IMR-90 (cell line): Measurements from ENCODE around the gene FLOT2. TPM values are rescaled to one million over a fixed set of nuclear protein-coding genes. Genes with fewer than 3 reads are reported as not detected.

ENCODE experiments used
- ATAC-seq: fragments of 200-7000 bp; cut with Tn5 transposase; 2 replicates; pipeline ENCODE4 v1.9.1; 2020; ENCODE audit warnings: low read depth, mild to moderate bottlenecking, moderate library complexity
- BruUV-seq: library from RNA; stranded (reverse); fragments of 400-500 nt; replicated peaks from 2 replicates; lab custom pipeline; 2021; lab: Mats Ljungman, UMichigan
- CTCF ChIA-PET: fragments of 300-600 bp; formaldehyde crosslinking; extraction: SDS; loops from one replicate; lab custom pipeline; 2021; ENCODE audit warnings: antibody characterized with exemption; lab: Yijun Ruan, JAX
- POLR2A ChIA-PET: fragments of 300-600 bp; sonication (Branson Sonifier 250); formaldehyde crosslinking; loops from one replicate; lab custom pipeline; 2022; ENCODE audit warnings: antibody characterized with exemption; ENCODE audit not compliant: unreplicated experiment; lab: Charles Lee
- DNase-seq: peaks from one replicate; pipeline ENCODE4 v3.0.0; 2013
- H2AFZ ChIP-seq: replicated peaks from 2 replicates; pipeline ENCODE3; 2013; ENCODE audit warnings: low read length, mild to moderate bottlenecking; ENCODE audit not compliant: poor library complexity
- H2AK5ac ChIP-seq: 2 replicates; pipeline ENCODE4 v1.6.1; 2013; ENCODE audit warnings: low read depth, low read length, inconsistent platforms
- H2AK9ac ChIP-seq: replicated peaks from 2 replicates; pipeline ENCODE3; 2013; ENCODE audit warnings: mild to moderate bottlenecking, low read depth, low read length, moderate library complexity; ENCODE audit not compliant: poor library complexity
- H2BK120ac ChIP-seq: 2 replicates; pipeline ENCODE4 v1.6.1; 2013; ENCODE audit warnings: low read depth, low read length, inconsistent platforms
- H2BK15ac ChIP-seq: 3 replicates; pipeline ENCODE4 v1.6.1; 2013; ENCODE audit warnings: low read depth, low read length, inconsistent platforms
- H2BK20ac ChIP-seq: 2 replicates; pipeline ENCODE4 v1.6.1; 2013; ENCODE audit warnings: low read depth, mild to moderate bottlenecking, inconsistent platforms, low read length, moderate library complexity
- H2BK5ac ChIP-seq: 2 replicates; pipeline ENCODE4 v1.6.1; 2013; ENCODE audit warnings: mild to moderate bottlenecking, low read depth, low read length, inconsistent platforms; ENCODE audit not compliant: poor library complexity, severe bottlenecking
- H3K14ac ChIP-seq: replicated peaks from 2 replicates; pipeline ENCODE4 v1.6.1; 2013; ENCODE audit warnings: low read depth, low read length, inconsistent platforms
- H3K18ac ChIP-seq: 2 replicates; pipeline ENCODE4 v1.6.1; 2013; ENCODE audit warnings: low read depth, low read length, control low read depth
- H3K23ac ChIP-seq: 2 replicates; pipeline ENCODE4 v1.6.1; 2013; ENCODE audit warnings: low read depth, low read length, inconsistent platforms
- H3K27ac ChIP-seq: 2 replicates; pipeline ENCODE4 v1.5.1; 2013; ENCODE audit warnings: mild to moderate bottlenecking, control low read depth, low read length; ENCODE audit not compliant: insufficient read depth
- H3K27me3 ChIP-seq: 2 replicates; pipeline ENCODE4 v1.6.1; 2013; ENCODE audit warnings: low read length; ENCODE audit not compliant: control insufficient read depth, insufficient read depth
- H3K36me3 ChIP-seq: 2 replicates; pipeline ENCODE4 v1.6.1; 2013; ENCODE audit warnings: low read length, mixed read lengths; ENCODE audit not compliant: control insufficient read depth, insufficient read depth
- H3K4ac ChIP-seq: 2 replicates; pipeline ENCODE4 v1.6.1; 2013; ENCODE audit warnings: low read depth, low read length, inconsistent platforms
- H3K4me1 ChIP-seq: 2 replicates; pipeline ENCODE4 v1.6.1; 2013; ENCODE audit warnings: low read length, mixed read lengths; ENCODE audit not compliant: control insufficient read depth, insufficient read depth
- H3K4me2 ChIP-seq: 2 replicates; pipeline ENCODE4 v1.6.1; 2013; ENCODE audit warnings: low read depth, mild to moderate bottlenecking, control low read depth, low read length, moderate library complexity
- H3K4me3 ChIP-seq: 2 replicates; pipeline ENCODE4 v1.5.1; 2013; ENCODE audit warnings: low read depth, mild to moderate bottlenecking, control low read depth, low read length, moderate library complexity; ENCODE audit not compliant: insufficient read depth
- H3K56ac ChIP-seq: 2 replicates; pipeline ENCODE4 v1.6.1; 2013; ENCODE audit warnings: low read length, inconsistent platforms; ENCODE audit not compliant: insufficient read depth; ENCODE audit errors: extremely low read depth
- H3K79me1 ChIP-seq, 2 experiments: 2 replicates each; pipeline ENCODE4 v1.6.1; 2013; ENCODE audit warnings: low read length in 2 of 2, inconsistent platforms in 1 of 2, low read depth in 1 of 2
- H3K9ac ChIP-seq: 2 replicates; pipeline ENCODE4 v1.6.1; 2013; ENCODE audit warnings: low read depth, low read length, control low read depth
- H3K9me1 ChIP-seq: 2 replicates; pipeline ENCODE4 v1.6.1; 2013; ENCODE audit warnings: low read length, inconsistent platforms; ENCODE audit not compliant: insufficient read depth
- H3K9me3 ChIP-seq: 2 replicates; pipeline ENCODE4 v1.6.1; 2013; ENCODE audit warnings: low read length; ENCODE audit not compliant: control insufficient read depth, insufficient read depth
- H4K20me1 ChIP-seq: 2 replicates; pipeline ENCODE4 v1.6.1; 2013; ENCODE audit warnings: low read length, inconsistent platforms; ENCODE audit not compliant: insufficient read depth
- H4K5ac ChIP-seq: 2 replicates; pipeline ENCODE4 v1.6.1; 2013; ENCODE audit warnings: mild to moderate bottlenecking, low read depth, low read length, control low read depth
- H4K8ac ChIP-seq, 2 experiments: 2 replicates each; pipeline ENCODE4 v1.6.1; 2013; ENCODE audit warnings: low read depth in 2 of 2, low read length in 2 of 2, control low read depth in 1 of 2, inconsistent platforms in 1 of 2
- H4K91ac ChIP-seq: 2 replicates; pipeline ENCODE4 v1.6.1; 2013; ENCODE audit warnings: low read depth, low read length, inconsistent platforms; ENCODE audit not compliant: insufficient read depth
- BHLHE40 ChIP-seq: fragments of 150-350 bp; IDR thresholded peaks from 2 replicates; pipeline ENCODE4 v1.6.1; 2016; ENCODE audit warnings: mild to moderate bottlenecking, low read depth, low read length
- CEBPB ChIP-seq: IDR thresholded peaks from 2 replicates; pipeline ENCODE4 v1.6.1; 2012; ENCODE audit warnings: low read depth, low read length, improper control_type of control experiment
- CHD1 ChIP-seq: IDR thresholded peaks from 2 replicates; pipeline ENCODE4 v1.6.1; 2012; ENCODE audit warnings: low read depth, low read length, improper control_type of control experiment
- CTCF ChIP-seq: conservative IDR thresholded peaks from 2 replicates; pipeline ENCODE4 v1.5.1; 2012; ENCODE audit warnings: mild to moderate bottlenecking, low read depth, low read length, improper control_type of control experiment
- ELK1 ChIP-seq: fragments of 150-350 bp; IDR thresholded peaks from 2 replicates; pipeline ENCODE4 v1.6.1; 2016; ENCODE audit warnings: low read depth, mild to moderate bottlenecking, low read length, moderate library complexity, borderline replicate concordance
- FOS ChIP-seq: fragments of 150-350 bp; IDR thresholded peaks from 2 replicates; pipeline ENCODE4 v1.6.1; 2016; ENCODE audit warnings: low read depth, low read length
- MAFK ChIP-seq: IDR thresholded peaks from 2 replicates; pipeline ENCODE4 v1.6.1; 2012; ENCODE audit warnings: low read depth, low read length, improper control_type of control experiment
- MAZ ChIP-seq: IDR thresholded peaks from 2 replicates; pipeline ENCODE4 v1.6.1; 2012; ENCODE audit warnings: low read depth, mild to moderate bottlenecking, low read length, improper control_type of control experiment, moderate library complexity, borderline replicate concordance
- MXI1 ChIP-seq: IDR thresholded peaks from 2 replicates; pipeline ENCODE4 v1.6.1; 2012; ENCODE audit warnings: low read depth, mild to moderate bottlenecking, low read length, moderate library complexity, borderline replicate concordance
- NFE2L2 ChIP-seq: fragments of 150-350 bp; IDR thresholded peaks from 2 replicates; pipeline ENCODE4 v1.6.1; 2016; ENCODE audit warnings: low read depth, mild to moderate bottlenecking, low read length
- POLR2A ChIP-seq: IDR thresholded peaks from 2 replicates; pipeline ENCODE4 v1.6.1; 2012; ENCODE audit warnings: mild to moderate bottlenecking, low read depth, low read length
- RAD21 ChIP-seq: IDR thresholded peaks from 2 replicates; pipeline ENCODE4 v1.6.1; 2012; ENCODE audit warnings: low read length, improper control_type of control experiment
- RCOR1 ChIP-seq: IDR thresholded peaks from 2 replicates; pipeline ENCODE4 v1.6.1; 2012; ENCODE audit warnings: mild to moderate bottlenecking, low read length, improper control_type of control experiment; ENCODE audit not compliant: insufficient replicate concordance
- SMC3 ChIP-seq: fragments of 150-350 bp; IDR thresholded peaks from 2 replicates; pipeline ENCODE4 v1.6.1; 2016; ENCODE audit warnings: low read depth, mild to moderate bottlenecking, antibody characterized with exemption, low read length, moderate library complexity
- USF2 ChIP-seq: fragments of 150-350 bp; IDR thresholded peaks from 2 replicates; pipeline ENCODE4 v1.6.1; 2017; ENCODE audit warnings: mild to moderate bottlenecking, antibody characterized with exemption, low read length, low read depth
- WGBS, 2 experiments: methylation state at CpG; one replicate each; pipeline versions ENCODE4 v1.1.5 to v1.1.7; 2013; ENCODE audit warnings: missing lambda C conversion rate in 2 of 2; ENCODE audit not compliant: insufficient read length in 1 of 2; ENCODE audit errors: extremely low coverage in 2 of 2; 5-methylcytosine and 5-hydroxymethylcytosine counted together
- dilution Hi-C: fragments of 300-500 bp; cut with HindIII; formaldehyde crosslinking; loops from one replicate; pipeline ENCODE4 v1.14.3; 2018; ENCODE audit warnings: low sequenced_read_pairs; ENCODE audit not compliant: unreplicated experiment
- in situ Hi-C: fragments of 300-500 bp; cut with MboI; formaldehyde crosslinking; loops from 3 replicates; pipeline ENCODE4 v1.14.3; 2019; ENCODE audit warnings: low sequenced_read_pairs, inconsistent platforms, mixed read lengths
- intact Hi-C: fragments of 100-400 bp; cut with micrococcal nuclease; formaldehyde crosslinking; loops from 2 replicates; pipeline ENCODE4 v1.10.0; 2022
- polyA plus RNA-seq, 3 experiments: library from polyadenylated mRNA; depleted of rRNA; stranded (reverse); fragments of >200 nt; gene quantifications; 2 replicates each; pipeline ENCODE4 v1.2.3, GENCODE V29; 2012; ENCODE audit warnings: low replicate concordance in 1 of 3
- total RNA-seq: library from RNA; depleted of rRNA; stranded (reverse); fragments of >200 nt; gene quantifications from 2 replicates; pipeline ENCODE4 v1.2.3, GENCODE V29; 2012

The FLOT2 gene
- total and polyA plus RNA-seq, 2 of the 4 experiments (the other 2 are of a cell fraction) = 19.7 to 67.9 TPM

- 0 out of 2 replicates have a peak, but pooled peaks cover 4% of the 10 kb centered on the region for H4K20me1 ChIP-seq
- no peak for DNase-seq
- no peak overlapping the region for H3K9ac ChIP-seq
- no peak overlapping the region for H2AK9ac ChIP-seq
- no peak overlapping the region for H2BK5ac ChIP-seq
- no peaks in the 10 kb centered on the region for H3K9me1 ChIP-seq
- H3K27me3 ChIP-seq = no peaks in the 10 kb centered on the region
- no peak overlapping the region for H3K14ac ChIP-seq
- no peak overlapping the region for H3K4ac ChIP-seq
- no peak overlapping the region for H3K23ac ChIP-seq
- no TSS peak for BruUV-seq
- intact Hi-C loops (no loop called here), dilution Hi-C loops (no loop called here), in situ Hi-C loops (no loop called here)
- no peak overlapping the region for H3K56ac ChIP-seq
- no peak for ATAC-seq
- TF ChIP-seq MAFK = no peak
- TF ChIP-seq RCOR1 = no peak
- no peak for TF ChIP-seq RAD21
- TF ChIP-seq CEBPB = no peak
- no peak for TF ChIP-seq CTCF
- TF ChIP-seq NFE2L2 = no peak
- TF ChIP-seq POLR2A = no peak
- no peak for TF ChIP-seq USF2
- TF ChIP-seq CHD1 = no peak
- no peak for TF ChIP-seq ELK1
- no peak for TF ChIP-seq MXI1
- TF ChIP-seq BHLHE40 = no peak
- no peak for TF ChIP-seq MAZ
- no peak for TF ChIP-seq SMC3
- no peak for TF ChIP-seq FOS
- H4K91ac ChIP-seq = no peak overlapping the region
- H3K18ac ChIP-seq = no peak overlapping the region
- POLR2A ChIA-PET = no interaction called here
- no peak overlapping the region for H3K4me3 ChIP-seq
- H3K27ac ChIP-seq = no peak overlapping the region
- H3K79me1 ChIP-seq = no peaks in the 10 kb centered on the region
- no peak overlapping the region for H4K8ac ChIP-seq
- CTCF ChIA-PET = no interaction called here
- H2BK20ac ChIP-seq = no peak overlapping the region
- H2AFZ ChIP-seq = no peak overlapping the region
- H3K36me3 ChIP-seq = peaks cover 57% of the 10 kb centered on the region
- H2BK120ac ChIP-seq = no peak overlapping the region
- no peak overlapping the region for H2AK5ac ChIP-seq
- H3K9me3 ChIP-seq = no peaks in the 10 kb centered on the region
- no peak overlapping the region for H3K4me2 ChIP-seq
- no peak overlapping the region for H4K5ac ChIP-seq
- no peaks in the 10 kb centered on the region for H3K4me1 ChIP-seq
- no peak overlapping the region for H2BK15ac ChIP-seq
- 100% methylated on average over 2 of the region's 10 CpGs; no CpG with 5 or more reads in 1 of the 2 experiments for WGBS, 2 experiments
These were observed 17.0 kb downstream of the FLOT2 start for GRCh38 chr17:28880572-28880945.
